Activated gamma-delta T cell treated with anti-CD3 and anti-CD28 coated beads, Interleukin-2, amount 50 U/mL, for 16 hours (primary cell): ENCODE measurements around the gene GTF3C1.

Experiments
- DNase-seq: peaks from one replicate; pipeline ENCODE4 v3.0.0-alpha.2; 2020; ENCODE audit warnings: low read depth

Gene GTF3C1

GRCh38 chr16:27485811-27486210, 63.9 kb downstream of the GTF3C1 start:
- no peak for DNase-seq

- no peak for DNase-seq
Measured at GRCh38 chr16:27485126-27485525, 64.6 kb downstream of the GTF3C1 start.

- DNase-seq = no peak
Measured at GRCh38 chr16:27483624-27484023, 66.1 kb downstream of the GTF3C1 start.

- DNase-seq = no peak
Measured at GRCh38 chr16:27483088-27483437, 66.7 kb downstream of the GTF3C1 start.

GRCh38 chr16:27482397-27483087, 67.2 kb downstream of the GTF3C1 start:
- DNase-seq = no peak

- no peak for DNase-seq
Measured at GRCh38 chr16:27481282-27481934, 68.3 kb downstream of the GTF3C1 start.

GRCh38 chr16:27480761-27481160, 69.0 kb downstream of the GTF3C1 start:
- no peak for DNase-seq

GRCh38 chr16:27476240-27476639, 73.5 kb downstream of the GTF3C1 start:
- DNase-seq = no peak

- DNase-seq = no peak
Measured at GRCh38 chr16:27475561-27475960, 74.2 kb downstream of the GTF3C1 start.

GRCh38 chr16:27474921-27475320, 74.8 kb downstream of the GTF3C1 start:
- no peak for DNase-seq

- no peak for DNase-seq
Measured at GRCh38 chr16:27474041-27474440, 75.7 kb downstream of the GTF3C1 start.

- no peak for DNase-seq
Measured at GRCh38 chr16:27473101-27473900, 76.4 kb downstream of the GTF3C1 start.

- no peak for DNase-seq
Measured at GRCh38 chr16:27472091-27473020, 77.4 kb downstream of the GTF3C1 start.

- DNase-seq = no peak
Measured at GRCh38 chr16:27471661-27472060, 78.1 kb downstream of the GTF3C1 start.

GRCh38 chr16:27470567-27471431, 78.9 kb downstream of the GTF3C1 start:
- no peak for DNase-seq

GRCh38 chr16:27468941-27469531, 80.7 kb downstream of the GTF3C1 start:
- DNase-seq = no peak

- DNase-seq = no peak
Measured at GRCh38 chr16:27465483-27465879, 84.2 kb downstream of the GTF3C1 start.

GRCh38 chr16:27464626-27465482, 84.9 kb downstream of the GTF3C1 start:
- DNase-seq = no peak

- peak; percentile 68 for DNase-seq
Measured at GRCh38 chr16:27463741-27464591, 85.7 kb downstream of the GTF3C1 start.
